Adrenal gland (tissue), 5 donors: ENCODE measurements around the gene DUSP11.

Experiments used
- CTCF ChIP-seq, 6 experiments: fragments of 450-650 bp in 4 of 6; fragments of 200-600 bp in 2 of 6; sonication (generic) in 1 of 6; IDR thresholded peaks; 1 replicate in 5 of 6; 2 replicates in 1 of 6; pipeline versions ENCODE4 v1.5.1 to v1.8.0; 2016 to 2021; ENCODE audit warnings: antibody characterized with exemption in 6 of 6, mild to moderate bottlenecking in 2 of 6, moderate library complexity in 1 of 6
- POLR2A ChIP-seq, 2 donors: fragments of 450-650 bp; IDR thresholded peaks; one replicate each; pipeline ENCODE4 v1.6.1; 2017; ENCODE audit warnings: antibody characterized with exemption in 2 of 2, mild to moderate bottlenecking in 2 of 2, moderate library complexity in 1 of 2
- donor health status: DM: no; HTN: no; CAD: no.

GRCh38 chr2:73764945-73765344 lies 15.0 kb downstream of the DUSP11 start:
- TF ChIP-seq CTCF (IDR thresholded peaks at IDR 0.05) (no peak), POLR2A (IDR thresholded peaks at IDR 0.05) (no peak)
